ENCODE measurements around the gene C16orf96.

The C16orf96 gene

GRCh38 chr16:4556112-4556511, at the start of gene C16orf96:
TSS of gene C16orf96 (plus strand) at chr16:4556340. CDS start at chr16:4556490, 150 bp downstream.
- no peak for DNase-seq (ENCODE audit: low read depth)

GRCh38 chr16:4506450-4506849, 49.7 kb upstream of the C16orf96 start:
- peak; percentile 29 for DNase-seq (ENCODE audit: low read depth)

GRCh38 chr16:4507588-4508345, 48.4 kb upstream of the C16orf96 start:
- DNase-seq (ENCODE audit: low read depth) = no peak

- DNase-seq (ENCODE audit: low read depth) = no peak
Observed at GRCh38 chr16:4508806-4509205, 47.3 kb upstream of the C16orf96 start.

- no peak for DNase-seq (ENCODE audit: low read depth)
Observed at GRCh38 chr16:4509420-4509819, 46.7 kb upstream of the C16orf96 start.

- no peak for DNase-seq (ENCODE audit: low read depth)
Observed at GRCh38 chr16:4510131-4510530, 46.0 kb upstream of the C16orf96 start.

- DNase-seq (ENCODE audit: low read depth) = no peak
Observed at GRCh38 chr16:4510747-4511426, 45.3 kb upstream of the C16orf96 start.

- DNase-seq (ENCODE audit: low read depth) = no peak
Observed at GRCh38 chr16:4511441-4512082, 44.6 kb upstream of the C16orf96 start.

- no peak for DNase-seq (ENCODE audit: low read depth)
Observed at GRCh38 chr16:4512473-4512872, 43.7 kb upstream of the C16orf96 start.

- no peak for DNase-seq (ENCODE audit: low read depth)
Observed at GRCh38 chr16:4513086-4513860, 42.9 kb upstream of the C16orf96 start.

GRCh38 chr16:4513881-4514280, 42.3 kb upstream of the C16orf96 start:
- no peak for DNase-seq (ENCODE audit: low read depth)

- no peak for DNase-seq (ENCODE audit: low read depth)
Observed at GRCh38 chr16:4514606-4515005, 41.5 kb upstream of the C16orf96 start.

GRCh38 chr16:4515611-4516233, 40.4 kb upstream of the C16orf96 start:
- no peak for DNase-seq (ENCODE audit: low read depth)

GRCh38 chr16:4517812-4518680, 38.1 kb upstream of the C16orf96 start:
- no peak for DNase-seq (ENCODE audit: low read depth)

GRCh38 chr16:4519274-4520058, 36.7 kb upstream of the C16orf96 start:
- no peak for DNase-seq (ENCODE audit: low read depth)

- no peak for DNase-seq (ENCODE audit: low read depth)
Observed at GRCh38 chr16:4520913-4521312, 35.2 kb upstream of the C16orf96 start.

- DNase-seq (ENCODE audit: low read depth) = no peak
Observed at GRCh38 chr16:4522051-4522581, 34.0 kb upstream of the C16orf96 start.

GRCh38 chr16:4523686-4524085, 32.5 kb upstream of the C16orf96 start:
- no peak for DNase-seq (ENCODE audit: low read depth)

GRCh38 chr16:4524571-4524970, 31.6 kb upstream of the C16orf96 start:
- no peak for DNase-seq (ENCODE audit: low read depth)

GRCh38 chr16:4525069-4525468, 31.1 kb upstream of the C16orf96 start:
- DNase-seq (ENCODE audit: low read depth) = no peak

Measured in activated T-helper 9 cell treated with anti-CD3 and anti-CD28 coated beads, Interleukin-2, amount 50 U/mL, for 16 hours (primary cell).